BJ (cell line): ENCODE measurements around the gene ZFAND3. TPM values are rescaled to one million over a fixed set of nuclear protein-coding genes. Genes with fewer than 3 reads are reported as not detected.

ENCODE experiments used
- CTCF ChIA-PET: fragments of 350-600 bp; formaldehyde crosslinking; extraction: SDS; loops from one replicate; lab custom pipeline; 2021; ENCODE audit warnings: antibody characterized with exemption, inconsistent platforms; lab: Yijun Ruan, JAX
- POLR2A ChIA-PET: fragments of 300-600 bp; sonication (Branson Sonifier 250); formaldehyde crosslinking; extraction: SDS; loops from one replicate; lab custom pipeline; 2021; ENCODE audit warnings: antibody characterized with exemption; lab: Charles Lee
- DNase-seq: peaks from one replicate; pipeline ENCODE4 v3.0.0-alpha.2; 2011; ENCODE audit warnings: low read depth
- H3K27me3 ChIP-seq: 2 replicates; pipeline ENCODE4 v1.6.0; 2011; ENCODE audit warnings: low read length; ENCODE audit not compliant: control insufficient read depth, insufficient read depth
- H3K36me3 ChIP-seq: 2 replicates; pipeline ENCODE4 v1.5.1; 2011; ENCODE audit warnings: low read length; ENCODE audit not compliant: control insufficient read depth, insufficient read depth
- H3K4me3 ChIP-seq: 2 replicates; pipeline ENCODE4 v1.5.1; 2011; ENCODE audit warnings: low read depth, mild to moderate bottlenecking, control low read depth, low read length
- polyA plus RNA-seq: library from polyadenylated mRNA; depleted of rRNA; stranded (reverse); fragments of >200 nt; gene quantifications from 2 replicates; pipeline ENCODE4 v1.2.3, GENCODE V29; 2011
- TF ChIP-seq, protein P1 (sequence below): IDR thresholded peaks from 2 replicates; pipeline ENCODE4 v1.5.1; 2011; ENCODE audit warnings: low read depth, mild to moderate bottlenecking, control low read depth, inconsistent platforms, low read length, moderate library complexity; ENCODE audit not compliant: insufficient read depth

The ZFAND3 gene
- polyA plus RNA-seq, 1 experiment: 15.5 TPM

DNA sequence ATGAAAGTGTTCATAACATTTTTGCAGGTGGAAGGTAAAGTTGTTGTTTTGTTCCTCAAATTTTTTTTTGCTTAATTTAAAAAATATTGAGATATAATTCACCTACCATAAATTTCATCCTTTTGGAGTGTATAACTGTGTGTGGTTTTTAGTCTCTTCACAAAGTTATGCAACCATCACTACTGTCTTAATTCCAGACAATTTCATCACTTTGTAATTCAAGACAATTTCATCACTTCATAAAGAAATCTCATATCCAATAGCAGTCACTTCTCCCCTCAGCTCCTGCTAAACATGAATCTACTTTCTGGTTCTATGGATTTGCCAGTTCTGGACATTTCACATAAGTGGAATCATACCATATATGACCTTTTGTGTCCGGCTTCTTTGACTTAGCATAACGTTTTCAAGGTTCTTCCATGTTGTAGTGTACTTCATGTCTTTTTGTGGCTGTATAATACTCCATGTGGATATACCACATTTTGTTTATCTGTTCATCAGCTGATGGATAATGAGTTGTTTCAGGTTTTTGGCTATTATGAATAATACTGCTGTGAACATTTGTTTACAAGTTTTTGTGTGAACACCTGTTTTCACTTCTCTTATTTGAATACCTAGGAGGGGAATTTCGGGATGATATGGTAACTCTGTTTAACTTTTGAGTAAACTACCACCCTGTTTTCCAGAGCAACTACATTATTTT, 18.8 kb downstream of the ZFAND3 start:
- ChIA-PET CTCF (no interaction called here), POLR2A (no interaction called here)
- Histone ChIP-seq H3K27me3 (no peaks in the 10 kb centered on the region), H3K36me3 (no peaks in the 10 kb centered on the region; the same call in 1 of the 2 replicates), H3K4me3 (no peak overlapping the region)
- no peak for DNase-seq
- TF ChIP-seq, protein P1, sequence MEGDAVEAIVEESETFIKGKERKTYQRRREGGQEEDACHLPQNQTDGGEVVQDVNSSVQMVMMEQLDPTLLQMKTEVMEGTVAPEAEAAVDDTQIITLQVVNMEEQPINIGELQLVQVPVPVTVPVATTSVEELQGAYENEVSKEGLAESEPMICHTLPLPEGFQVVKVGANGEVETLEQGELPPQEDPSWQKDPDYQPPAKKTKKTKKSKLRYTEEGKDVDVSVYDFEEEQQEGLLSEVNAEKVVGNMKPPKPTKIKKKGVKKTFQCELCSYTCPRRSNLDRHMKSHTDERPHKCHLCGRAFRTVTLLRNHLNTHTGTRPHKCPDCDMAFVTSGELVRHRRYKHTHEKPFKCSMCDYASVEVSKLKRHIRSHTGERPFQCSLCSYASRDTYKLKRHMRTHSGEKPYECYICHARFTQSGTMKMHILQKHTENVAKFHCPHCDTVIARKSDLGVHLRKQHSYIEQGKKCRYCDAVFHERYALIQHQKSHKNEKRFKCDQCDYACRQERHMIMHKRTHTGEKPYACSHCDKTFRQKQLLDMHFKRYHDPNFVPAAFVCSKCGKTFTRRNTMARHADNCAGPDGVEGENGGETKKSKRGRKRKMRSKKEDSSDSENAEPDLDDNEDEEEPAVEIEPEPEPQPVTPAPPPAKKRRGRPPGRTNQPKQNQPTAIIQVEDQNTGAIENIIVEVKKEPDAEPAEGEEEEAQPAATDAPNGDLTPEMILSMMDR: no peak

DNA sequence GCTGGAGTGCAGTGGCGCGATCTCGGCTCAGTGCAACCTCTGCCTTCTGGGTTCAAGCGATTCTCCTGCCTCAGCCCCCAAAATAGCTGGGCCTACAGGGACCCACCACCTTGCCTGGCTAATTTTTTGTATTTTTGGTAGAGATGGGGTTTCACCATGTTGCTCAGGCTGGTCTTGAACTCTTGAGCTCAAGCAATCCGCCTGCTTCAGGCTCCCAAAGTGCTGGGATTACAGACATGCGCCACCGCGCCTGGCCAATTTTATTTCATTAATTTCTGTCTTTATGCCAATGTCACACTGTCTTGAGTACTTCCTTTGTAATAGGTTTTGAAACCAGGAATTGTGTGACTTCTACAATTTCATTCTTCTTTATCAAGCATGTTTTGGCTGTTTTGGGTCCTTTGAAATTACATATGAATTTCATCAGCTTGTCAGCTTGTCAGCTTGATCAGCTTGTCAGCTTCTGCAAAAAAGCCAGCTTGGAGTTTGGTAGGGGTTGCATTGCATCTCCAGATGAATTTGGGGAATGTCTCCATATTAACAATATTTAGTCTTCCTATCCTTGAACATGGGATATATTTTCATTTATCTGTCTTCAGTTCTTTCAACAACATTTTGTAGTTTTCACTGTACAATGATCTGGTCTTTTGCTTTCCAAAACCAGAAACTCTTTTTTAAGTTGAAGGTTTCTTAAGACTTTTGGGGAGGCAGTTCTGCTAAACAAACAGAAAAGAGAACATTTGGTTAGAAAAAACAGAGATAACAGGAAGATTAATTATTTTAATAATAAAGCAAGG, 20.8 kb downstream of the ZFAND3 start:
- ChIA-PET CTCF (interaction anchor here (0.6 to 1.2 kb wide), 2 partner anchors 9 to 44 kb away, joined by 4 to 5 read pairs; no protein-coding TSS in a partner anchor), POLR2A (interaction anchor here (0.7 kb wide), 1 partner anchor 185 kb away, joined by 6 read pairs; no protein-coding TSS in a partner anchor)
- H3K27me3 ChIP-seq: no peaks in the 10 kb centered on the region
- no peaks in the 10 kb centered on the region; the same call in none of the 2 replicates for H3K36me3 ChIP-seq
- TF ChIP-seq, protein P1: no peak
- no peak for DNase-seq
- no peak overlapping the region for H3K4me3 ChIP-seq

DNA sequence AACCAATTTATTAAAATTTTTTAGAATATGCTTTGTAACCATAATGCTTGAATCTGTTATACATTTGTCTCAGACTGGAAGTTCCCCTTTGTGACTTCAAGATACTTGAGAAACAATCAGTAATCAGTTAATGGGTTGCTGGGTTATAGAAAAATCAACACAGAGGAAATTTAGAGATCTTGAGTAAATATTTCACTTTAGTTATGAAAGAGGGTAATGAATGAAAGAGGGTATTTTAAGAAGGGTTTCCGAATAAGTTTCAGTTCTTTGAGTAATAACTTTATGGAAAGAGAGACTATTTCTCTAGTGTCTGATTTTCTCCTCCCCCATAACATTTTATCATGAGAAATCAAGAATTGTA, 21.4 kb downstream of the ZFAND3 start:
- no peak overlapping the region for H3K4me3 ChIP-seq
- POLR2A ChIA-PET: interaction anchor here (0.7 kb wide), 1 partner anchor 184 kb away, joined by 6 read pairs; no protein-coding TSS in a partner anchor
- no peak for DNase-seq
- CTCF ChIA-PET: interaction anchor here (1.2 kb wide), 1 partner anchor 10 kb away, joined by 4 read pairs; no protein-coding TSS in a partner anchor
- no peaks in the 10 kb centered on the region; the same call in none of the 2 replicates for H3K36me3 ChIP-seq
- TF ChIP-seq, protein P1: no peak
- no peaks in the 10 kb centered on the region for H3K27me3 ChIP-seq

DNA sequence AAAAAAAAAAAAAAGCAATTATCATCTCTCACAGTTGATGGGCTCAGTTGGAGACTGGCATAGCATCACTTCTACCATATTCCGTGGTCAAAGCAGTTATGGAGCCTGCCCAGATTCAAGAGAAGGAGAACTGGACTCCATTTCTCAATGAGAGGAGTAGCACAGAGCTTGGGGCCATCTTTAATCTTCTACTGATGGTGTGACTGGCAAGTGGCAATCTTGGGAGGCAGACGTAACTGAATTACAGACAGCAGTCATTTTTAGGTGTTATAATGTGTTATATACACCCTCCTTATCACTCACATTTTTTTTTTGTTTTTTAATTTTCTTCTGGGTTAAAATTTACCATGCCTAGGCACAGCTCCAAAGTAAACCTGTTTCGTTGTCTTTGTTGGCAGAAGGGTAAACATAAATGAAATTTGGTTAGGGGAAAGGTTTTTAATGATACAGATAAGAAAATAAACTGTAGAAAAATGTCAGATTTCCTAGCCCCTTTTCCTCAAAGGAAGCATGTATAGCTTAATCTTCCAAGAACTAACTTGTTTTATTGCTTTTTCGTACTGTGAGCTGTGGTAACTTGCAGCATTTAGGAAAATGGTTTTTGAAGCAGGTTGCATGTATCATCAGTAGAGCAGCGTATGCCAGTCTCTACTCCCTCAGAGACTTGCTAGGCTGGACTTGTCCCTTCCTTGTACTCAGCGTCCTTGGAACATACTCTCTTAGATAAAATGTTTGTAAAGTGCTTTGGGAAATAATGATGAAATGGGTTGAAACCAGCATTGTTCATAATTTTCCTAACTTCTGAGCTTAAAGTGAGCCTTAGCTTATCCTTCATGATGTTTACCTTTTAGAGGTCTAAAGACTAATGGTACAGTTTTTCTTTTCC, 25.7 kb downstream of the ZFAND3 start:
- Histone ChIP-seq H3K27me3 (no peaks in the 10 kb centered on the region), H3K4me3 (no peak overlapping the region), H3K36me3 (no peaks in the 10 kb centered on the region; the same call in none of the 2 replicates)
- TF ChIP-seq, protein P1: no peak
- ChIA-PET POLR2A (no interaction called here), CTCF (interaction anchor here (1.2 to 2.3 kb wide), 3 partner anchors 14 to 141 kb away, joined by 3 to 7 read pairs (median 4); no protein-coding TSS in a partner anchor)
- no peak for DNase-seq
